GM08714 (cell line): ENCODE measurements around the gene PRUNE2.

ENCODE experiments used
- H3K4me3 ChIP-seq: fragments of 200-500 bp; sonication (Bioruptor generic); 2 replicates; pipeline ENCODE4 v1.5.1; 2014; ENCODE audit warnings: mild to moderate bottlenecking, low read length, inconsistent platforms
- ZNF274 ChIP-seq: IDR thresholded peaks from 2 replicates; pipeline ENCODE4 v1.6.1; 2012; ENCODE audit warnings: mild to moderate bottlenecking, low read depth, low read length

Gene PRUNE2

DNA sequence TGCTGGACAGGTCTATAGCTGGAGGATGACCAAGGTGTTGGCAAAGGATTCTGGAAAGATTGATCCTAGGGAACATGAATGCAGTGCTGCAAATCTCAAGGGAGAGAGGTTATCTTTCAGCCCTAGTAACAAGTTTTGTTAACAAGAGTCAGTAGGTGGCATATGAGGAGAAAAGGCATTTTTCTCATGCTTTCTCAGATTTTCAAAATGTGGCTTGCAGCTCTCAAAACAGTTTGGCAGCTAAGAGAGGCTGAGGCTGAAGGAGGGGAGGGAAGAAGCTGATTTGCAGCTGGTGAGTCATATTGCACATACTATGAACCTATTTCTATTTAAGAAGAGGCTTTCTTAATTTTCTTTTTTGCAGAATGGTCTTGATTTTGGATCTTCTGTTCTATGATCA is 205.9 kb downstream of the PRUNE2 start:
- TF ChIP-seq ZNF274, result no peak
- H3K4me3 ChIP-seq, result no peak overlapping the region

DNA sequence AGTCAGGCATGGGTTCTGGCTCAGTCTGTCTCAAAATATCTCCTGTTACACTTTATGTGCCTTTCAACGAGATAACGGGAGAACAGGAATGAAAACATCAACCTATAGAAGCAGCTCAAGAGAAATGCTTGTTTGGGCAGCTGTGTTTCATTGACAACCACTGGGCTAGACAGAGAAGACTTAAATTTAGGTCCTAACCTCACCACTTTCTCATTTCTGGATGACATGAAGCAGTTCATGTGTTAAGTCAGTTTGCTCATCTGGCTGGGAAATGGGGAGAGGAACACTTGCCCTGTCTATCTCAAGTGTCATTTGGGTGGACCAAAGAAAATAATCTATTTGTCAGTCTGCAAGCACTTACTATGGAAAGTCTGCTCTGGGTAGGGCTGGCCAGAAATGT is 208.4 kb downstream of the PRUNE2 start:
- no peak overlapping the region for H3K4me3 ChIP-seq
- TF ChIP-seq ZNF274, result no peak

DNA sequence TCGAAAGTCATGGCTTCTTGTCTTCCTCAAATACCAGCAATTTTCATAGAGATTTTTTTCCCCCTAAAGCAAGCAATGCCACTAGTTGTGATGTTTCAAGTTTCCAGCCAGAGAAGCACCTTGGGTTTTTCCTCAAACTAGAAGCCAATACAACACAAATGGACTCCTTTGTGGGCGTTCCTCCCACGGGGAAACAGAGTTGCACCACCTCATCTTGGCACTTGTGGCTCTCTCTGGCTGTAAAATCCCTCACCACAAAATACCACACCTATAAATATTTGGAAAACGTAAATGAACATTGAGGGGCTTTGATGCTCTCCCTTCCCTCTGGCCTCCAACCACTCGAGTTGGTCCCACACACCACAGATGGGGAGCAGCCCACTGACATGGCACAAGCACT is 208.8 kb downstream of the PRUNE2 start:
- TF ChIP-seq ZNF274, result no peak
- H3K4me3 ChIP-seq, result no peak overlapping the region

DNA sequence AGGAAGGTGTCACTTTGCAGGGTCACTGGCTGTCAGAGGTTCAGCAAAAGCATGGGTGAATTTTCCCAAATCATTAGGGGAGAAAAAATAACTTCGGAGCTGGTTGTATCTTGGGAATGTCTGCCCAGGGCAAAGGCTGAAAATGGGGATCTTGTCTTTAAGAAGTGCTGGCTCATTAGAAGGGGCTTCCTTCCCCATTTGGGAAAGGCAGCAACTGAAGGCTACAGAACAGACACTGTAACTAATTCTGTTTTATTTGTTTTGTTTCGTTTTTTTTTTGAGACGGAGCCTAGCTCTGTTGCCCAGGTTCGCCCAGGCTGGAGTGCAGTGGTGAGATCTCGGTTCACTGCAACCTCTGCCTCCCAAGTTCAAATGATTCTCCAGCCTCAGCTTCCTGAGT is 212.0 kb downstream of the PRUNE2 start:
- H3K4me3 ChIP-seq, result no peak overlapping the region
- no peak for TF ChIP-seq ZNF274

DNA sequence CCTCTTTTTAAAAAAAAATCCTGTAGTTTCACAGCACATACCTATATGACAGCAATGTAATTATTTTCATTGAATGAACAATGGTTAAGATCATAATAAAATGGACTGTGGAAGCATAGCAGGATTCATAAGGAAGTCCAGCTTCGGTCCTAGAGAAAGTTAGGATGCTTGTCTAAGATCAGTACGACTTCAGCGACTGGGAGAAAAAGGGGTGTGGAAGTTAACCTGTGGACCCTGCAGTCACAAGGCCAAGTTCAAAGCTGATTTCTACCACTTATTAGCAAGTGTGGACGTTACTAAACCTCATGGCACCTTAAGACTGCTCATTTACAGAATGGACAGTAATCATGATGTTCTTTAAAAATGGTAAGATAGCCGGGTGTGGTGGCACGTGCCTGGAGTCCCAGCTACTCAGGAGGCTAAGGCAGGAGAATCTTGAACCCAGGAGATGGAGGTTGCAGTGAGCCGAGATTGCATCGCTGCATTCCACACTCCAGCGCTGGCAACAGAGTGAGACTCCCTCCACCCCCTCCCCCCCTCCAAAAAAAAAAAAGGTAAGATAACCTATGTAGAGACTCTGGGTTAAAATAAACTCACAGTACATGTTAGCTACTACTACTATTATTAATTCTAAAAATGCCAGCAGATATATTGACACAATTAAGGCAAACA is 213.3 kb downstream of the PRUNE2 start:
- no peak overlapping the region for H3K4me3 ChIP-seq
- TF ChIP-seq ZNF274, result no peak

DNA sequence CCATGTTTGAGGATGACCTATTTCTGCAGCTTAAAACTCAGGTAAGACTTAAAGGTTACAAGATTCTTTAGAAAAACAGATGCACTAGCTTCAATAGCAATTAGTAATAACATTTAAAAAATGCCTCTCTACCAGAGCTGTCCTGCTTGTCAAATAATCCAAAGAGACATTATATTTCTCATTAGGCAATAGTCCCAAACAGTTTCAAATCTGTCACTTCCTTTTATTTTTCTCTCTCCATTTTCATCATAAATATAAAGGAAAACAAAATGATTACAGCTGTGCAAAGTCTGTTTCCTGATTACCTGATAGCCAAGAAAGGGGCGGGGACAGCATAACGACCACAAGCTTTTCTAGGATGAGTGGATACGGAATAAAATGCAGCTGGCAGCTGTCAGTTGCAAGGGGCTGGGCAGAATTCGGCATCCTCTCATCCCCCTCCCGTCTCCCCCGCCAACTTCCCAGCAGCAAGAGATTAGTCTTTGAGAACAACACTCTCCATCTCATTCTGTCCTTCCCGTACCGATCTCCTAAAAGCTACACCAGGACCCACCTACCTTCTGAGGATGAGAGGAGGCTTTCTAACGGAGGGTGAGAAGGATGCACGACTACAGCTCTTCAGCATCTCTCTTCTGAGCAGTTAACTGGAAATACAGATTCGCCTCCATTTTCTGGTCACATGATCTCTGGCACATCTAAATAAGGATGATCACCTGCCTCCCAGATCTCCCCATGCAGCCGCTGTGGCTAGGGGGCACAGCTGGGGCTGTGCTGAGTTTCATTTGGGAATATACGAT is 214.2 kb downstream of the PRUNE2 start:
- H3K4me3 ChIP-seq, result no peak overlapping the region

DNA sequence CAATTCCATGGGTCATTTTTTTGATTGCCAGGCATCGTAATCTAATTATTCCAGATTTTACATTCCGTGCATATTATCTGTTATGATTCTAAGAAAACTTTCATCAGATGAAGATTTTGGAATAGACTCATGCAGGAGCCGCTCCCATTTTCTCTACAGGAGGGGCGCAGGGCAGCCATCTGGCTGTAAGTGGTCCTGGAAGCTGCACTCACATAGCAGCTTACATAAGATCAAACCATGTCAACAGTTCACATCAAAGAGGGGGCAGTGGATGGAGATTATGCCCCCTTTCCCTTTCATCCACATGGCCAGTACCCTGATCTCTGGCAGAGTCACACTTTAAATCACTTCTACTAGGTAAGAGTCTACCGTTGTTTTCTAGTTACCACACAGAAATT is 214.9 kb downstream of the PRUNE2 start:
- no peak overlapping the region for H3K4me3 ChIP-seq
- TF ChIP-seq ZNF274, result no peak

More for the DNA sequence above, 214.2 kb downstream of the PRUNE2 start:
- no peak for TF ChIP-seq ZNF274

DNA sequence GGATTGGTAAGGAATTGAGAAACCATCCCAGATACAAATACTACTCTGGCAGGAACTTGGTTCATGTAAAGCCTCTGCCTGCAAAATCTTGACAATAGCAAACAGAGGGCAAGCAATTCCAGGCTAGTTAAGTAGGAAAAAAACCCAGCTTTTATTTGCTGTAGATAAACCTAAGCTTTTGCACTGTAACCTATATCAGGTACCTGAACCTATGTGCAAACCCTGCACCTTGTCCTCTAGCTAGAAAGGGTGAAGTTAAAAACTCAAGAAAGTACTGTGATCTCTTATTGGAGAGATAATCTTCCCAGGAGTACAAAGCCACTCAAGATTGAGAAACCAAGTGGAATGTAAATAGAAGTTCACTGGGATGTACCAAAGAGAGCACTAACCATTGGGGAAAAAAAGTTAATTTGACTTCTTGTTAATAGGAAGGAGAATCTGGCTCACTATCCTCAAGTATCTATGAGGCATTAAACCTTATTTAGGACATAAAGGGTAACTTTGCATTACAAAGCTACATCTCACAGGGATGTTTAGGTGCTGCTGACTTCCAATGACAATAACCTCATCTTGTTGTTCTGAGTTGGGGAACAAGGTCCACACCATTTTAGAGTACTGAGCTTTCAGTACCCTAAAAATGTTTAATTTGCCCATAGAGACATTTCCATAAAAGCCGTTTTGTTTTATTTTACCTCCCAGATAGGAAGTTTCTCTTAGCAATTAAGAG is 215.5 kb downstream of the PRUNE2 start:
- H3K4me3 ChIP-seq, result no peak overlapping the region
- no peak for TF ChIP-seq ZNF274

DNA sequence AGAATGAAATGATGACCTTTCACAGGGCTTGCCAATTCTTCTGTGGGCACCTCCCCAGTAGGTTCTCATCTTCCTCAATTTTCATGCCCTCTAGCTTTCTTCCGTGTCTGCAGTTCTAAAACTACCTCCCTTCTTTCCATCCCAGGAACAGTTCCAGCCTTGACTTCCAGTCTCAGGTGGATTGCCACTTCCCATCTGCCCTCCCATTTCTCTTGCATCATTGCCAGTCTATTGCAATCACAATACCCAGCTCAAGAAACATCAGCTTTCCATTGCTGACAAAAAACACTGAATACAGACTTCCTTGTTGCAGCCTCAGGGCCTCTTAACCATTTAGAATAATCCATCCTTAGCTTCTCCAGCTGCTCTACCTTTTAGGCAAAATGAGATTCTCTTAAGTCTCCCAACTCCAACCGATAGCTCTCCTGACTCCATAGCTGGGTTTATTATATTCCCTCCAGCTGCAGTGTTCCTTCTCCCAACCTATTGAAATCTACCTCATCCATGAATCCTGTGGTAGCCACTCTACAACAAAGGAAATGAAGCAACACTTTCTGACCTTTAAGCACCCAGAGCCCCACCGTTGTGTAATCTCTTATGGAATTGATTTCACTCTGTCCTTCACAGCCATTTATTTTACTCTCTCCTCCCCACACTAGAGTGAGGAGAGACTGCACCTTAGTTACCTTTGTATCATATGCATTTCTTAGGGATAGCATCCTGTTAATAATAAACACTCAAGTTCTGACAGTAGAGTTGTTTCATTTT is 217.3 kb downstream of the PRUNE2 start:
- H3K4me3 ChIP-seq, result no peak overlapping the region
- no peak for TF ChIP-seq ZNF274

DNA sequence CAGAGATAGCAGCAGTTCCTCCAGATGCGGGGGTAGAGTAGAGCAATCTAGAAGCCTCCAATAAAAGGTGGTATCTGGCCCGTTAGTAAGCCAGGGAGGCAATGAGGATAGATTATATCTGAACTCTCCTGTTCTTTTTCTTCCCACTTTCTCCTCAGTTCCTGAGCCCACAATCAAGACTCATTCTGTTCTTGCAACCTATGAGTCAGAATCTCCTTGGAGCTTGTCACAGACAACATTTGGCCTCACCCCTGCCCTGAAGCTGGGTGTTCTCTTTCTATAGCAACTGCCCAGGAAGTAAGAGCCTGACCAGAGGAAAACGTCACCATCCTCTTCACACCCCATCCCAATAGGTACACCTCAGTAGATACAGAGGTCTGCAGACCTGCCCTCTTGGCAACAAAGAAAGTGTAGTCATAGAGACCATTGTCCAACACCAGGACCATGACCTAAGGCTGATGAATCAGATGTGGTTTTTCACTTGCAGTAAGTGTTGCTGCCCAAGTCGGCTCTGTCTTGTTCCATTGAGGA is 218.0 kb downstream of the PRUNE2 start:
- no peak overlapping the region for H3K4me3 ChIP-seq
- TF ChIP-seq ZNF274, result no peak

DNA sequence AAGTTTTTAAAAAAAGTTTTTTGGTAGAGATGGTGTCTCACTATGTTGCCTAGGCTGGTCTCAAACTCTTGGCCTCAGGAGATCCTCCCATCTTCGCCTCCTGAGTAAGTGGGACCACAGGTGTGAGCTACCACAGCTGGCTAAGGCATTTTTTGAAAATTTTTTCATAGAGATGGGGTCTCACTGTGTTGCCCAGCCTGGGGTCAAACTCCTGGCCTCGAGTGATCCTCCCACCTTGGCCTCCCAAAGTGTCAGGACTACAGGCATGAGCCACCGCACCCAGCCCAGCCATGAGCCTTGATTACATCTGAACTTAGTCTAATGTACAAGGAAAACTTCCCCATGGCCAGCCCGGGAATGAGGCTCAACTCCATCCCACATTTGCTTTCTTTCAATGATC is 219.2 kb downstream of the PRUNE2 start:
- H3K4me3 ChIP-seq, result no peak overlapping the region
- TF ChIP-seq ZNF274, result no peak

DNA sequence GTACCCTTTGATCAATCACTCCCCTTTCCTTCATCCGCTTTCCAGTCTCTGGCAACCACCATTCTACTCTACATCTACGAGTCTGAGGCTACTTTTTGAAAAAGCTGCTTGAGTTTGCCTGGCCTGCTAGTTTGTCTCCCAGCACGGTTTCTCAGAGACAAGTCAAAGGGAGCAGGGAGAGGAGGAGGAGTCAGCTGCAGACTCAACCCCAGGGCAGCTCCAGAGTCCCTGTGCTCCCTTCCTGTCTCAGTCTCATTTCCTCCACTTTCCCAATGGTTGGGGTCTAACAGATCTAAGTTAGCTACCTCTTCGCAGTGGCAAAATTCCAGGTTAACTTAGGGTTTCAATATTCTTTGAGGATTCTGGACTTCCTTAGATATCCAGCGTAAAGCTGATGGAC is 221.7 kb downstream of the PRUNE2 start:
- TF ChIP-seq ZNF274, result no peak
- H3K4me3 ChIP-seq, result no peak overlapping the region

DNA sequence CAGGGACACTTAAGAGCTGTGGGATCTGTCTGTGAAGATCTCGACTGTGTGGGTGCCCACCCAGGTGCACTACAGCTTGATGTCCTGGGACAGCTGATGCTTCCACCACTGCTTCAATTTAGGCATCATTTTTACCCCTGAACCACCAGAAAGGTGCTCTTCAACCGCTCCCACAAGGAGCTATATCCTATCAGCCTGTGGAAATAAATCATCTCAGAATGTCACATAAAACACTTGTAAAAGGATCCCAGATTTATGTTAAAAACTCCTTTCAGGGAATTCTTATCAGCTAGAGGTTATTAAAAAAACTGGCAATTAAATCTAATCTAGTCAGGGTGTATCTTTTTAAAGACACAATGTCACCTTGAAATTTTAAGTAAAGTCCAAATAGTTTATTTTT is 224.4 kb downstream of the PRUNE2 start:
- no peak for TF ChIP-seq ZNF274
- H3K4me3 ChIP-seq, result no peak overlapping the region
